ENCODE data around the gene SNRNP25. TPM values are rescaled to one million over a fixed set of nuclear protein-coding genes. Genes with fewer than 3 reads are reported as not detected.

SNRNP25 gene
- total RNA-seq, 2 donors from 2014 or later: 47.1 to 78.3 TPM

DNA sequence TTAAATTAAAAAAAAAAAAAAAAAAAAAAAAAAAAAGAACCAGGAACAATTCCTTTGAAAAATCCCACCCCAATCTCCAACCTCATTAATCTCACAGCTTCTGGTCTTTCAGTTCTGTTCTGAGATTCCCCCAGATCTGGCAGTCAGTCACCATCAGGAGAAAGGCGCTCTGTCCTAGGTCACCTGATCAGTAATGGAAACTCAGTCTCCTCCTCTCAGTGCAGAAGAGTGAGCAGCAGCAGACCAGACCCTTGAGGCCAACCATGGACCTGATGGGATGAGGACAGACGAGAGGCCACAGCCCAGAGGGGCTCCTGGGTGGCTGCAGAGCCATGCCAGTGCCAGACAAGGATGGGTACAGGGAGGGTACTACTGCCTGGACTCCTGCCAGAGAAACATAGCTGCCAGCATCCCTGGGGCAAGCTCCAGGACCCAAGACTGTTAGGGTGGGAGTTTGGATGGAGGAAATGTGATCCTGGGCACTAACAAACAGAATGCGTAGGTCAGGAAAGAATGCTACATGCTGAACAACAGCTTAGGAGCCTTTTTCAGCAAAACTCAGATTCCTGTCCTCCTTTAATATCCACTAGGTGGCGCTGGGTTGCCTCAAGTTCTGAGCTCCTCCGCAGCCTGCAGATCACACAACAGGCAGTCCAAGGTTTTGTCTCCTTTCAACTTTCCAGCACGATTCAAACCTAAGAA lies 53.1 kb downstream of the SNRNP25 start:
- H3K36me3 ChIP-seq: peaks cover 26% of the 10 kb centered on the region
- H3K27me3 ChIP-seq: no peaks in the 10 kb centered on the region
- no peak overlapping the region for H3K27ac ChIP-seq
- DNase-seq (ENCODE audit: low spot score): no peak
- no peak overlapping the region for H3K4me3 ChIP-seq
- no peaks in the 10 kb centered on the region for H3K9me3 ChIP-seq
- TF ChIP-seq, protein P1, sequence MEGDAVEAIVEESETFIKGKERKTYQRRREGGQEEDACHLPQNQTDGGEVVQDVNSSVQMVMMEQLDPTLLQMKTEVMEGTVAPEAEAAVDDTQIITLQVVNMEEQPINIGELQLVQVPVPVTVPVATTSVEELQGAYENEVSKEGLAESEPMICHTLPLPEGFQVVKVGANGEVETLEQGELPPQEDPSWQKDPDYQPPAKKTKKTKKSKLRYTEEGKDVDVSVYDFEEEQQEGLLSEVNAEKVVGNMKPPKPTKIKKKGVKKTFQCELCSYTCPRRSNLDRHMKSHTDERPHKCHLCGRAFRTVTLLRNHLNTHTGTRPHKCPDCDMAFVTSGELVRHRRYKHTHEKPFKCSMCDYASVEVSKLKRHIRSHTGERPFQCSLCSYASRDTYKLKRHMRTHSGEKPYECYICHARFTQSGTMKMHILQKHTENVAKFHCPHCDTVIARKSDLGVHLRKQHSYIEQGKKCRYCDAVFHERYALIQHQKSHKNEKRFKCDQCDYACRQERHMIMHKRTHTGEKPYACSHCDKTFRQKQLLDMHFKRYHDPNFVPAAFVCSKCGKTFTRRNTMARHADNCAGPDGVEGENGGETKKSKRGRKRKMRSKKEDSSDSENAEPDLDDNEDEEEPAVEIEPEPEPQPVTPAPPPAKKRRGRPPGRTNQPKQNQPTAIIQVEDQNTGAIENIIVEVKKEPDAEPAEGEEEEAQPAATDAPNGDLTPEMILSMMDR (IDR thresholded peaks at IDR 0.05): peak; percentile 80 to 83
- peaks cover 2 to 22% of the 10 kb centered on the region in 2 donors for H3K4me1 ChIP-seq

Small RNAs within 50 kb of the gene (microRNA-seq; reads per million reads assigned to microRNA genes)
- gene MIR6859-4 (ENCODE audit: borderline number of aligned reads in 2 of 2, borderline replicate concordance in 1 of 2): 0 reads per million in 2 donors

Other genes with a start within 250 kb of the SNRNP25 start
- 1 to 10 TPM; 4.0 TPM for gene POLR3K, start 220 bp upstream of the SNRNP25 start, total RNA-seq
- 10 to 100 TPM; 12.0 to 25.4 TPM for gene RHBDF1, start 18.8 kb downstream of the SNRNP25 start, total RNA-seq
- 10 to 100 TPM; 47.7 to 84.0 TPM for gene MPG, start 24.4 kb downstream of the SNRNP25 start, total RNA-seq
- gene NPRL3, start 84.8 kb downstream of the SNRNP25 start, total RNA-seq: 10 to 100 TPM; 10.8 to 22.2 TPM
- gene HBZ, start 98.8 kb downstream of the SNRNP25 start, total RNA-seq: not detected
- 1 to 10 TPM in 1 of 2 donors, not detected in 1; 1.2 TPM for gene HBM, start 112.2 kb downstream of the SNRNP25 start, total RNA-seq
- gene HBA2, start 119.0 kb downstream of the SNRNP25 start, total RNA-seq: 1,000 to 10,000 TPM; 2,977 to 3,226 TPM
- gene HBA1, start 122.9 kb downstream of the SNRNP25 start, total RNA-seq: 1,000 to 10,000 TPM; 1,094 to 1,137 TPM
- 1 to 10 TPM; 2.1 to 2.8 TPM for gene HBQ1, start 126.6 kb downstream of the SNRNP25 start, total RNA-seq
- gene LUC7L, start 175.6 kb downstream of the SNRNP25 start, total RNA-seq: 10 to 100 TPM; 18.3 to 20.2 TPM
- 100 to 1,000 TPM; 141 to 227 TPM for gene FAM234A, start 181.0 kb downstream of the SNRNP25 start, total RNA-seq
- 1 to 10 TPM; 8.3 to 9.0 TPM for gene RGS11, start 222.1 kb downstream of the SNRNP25 start, total RNA-seq
- 1 to 10 TPM; 5.9 to 6.8 TPM for gene ARHGDIG, start 226.8 kb downstream of the SNRNP25 start, total RNA-seq
- 1 to 10 TPM in 1 of 2 donors, under 1 TPM in 1; 0.52 to 5.4 TPM for gene PDIA2, start 229.3 kb downstream of the SNRNP25 start, total RNA-seq